ENCODE results near the gene FCN1.

FCN1 gene

GRCh38 chr9:134950386-134951210 is 32.9 kb upstream of the FCN1 start:
- DNase-seq = no peak

- no peak for DNase-seq
Observed at GRCh38 chr9:134949681-134950385, 32.1 kb upstream of the FCN1 start.

GRCh38 chr9:134948149-134948548 is 30.4 kb upstream of the FCN1 start:
- no peak for DNase-seq

- no peak for DNase-seq
Observed at GRCh38 chr9:134947265-134947955, 29.7 kb upstream of the FCN1 start.

GRCh38 chr9:134946663-134947062 is 29.0 kb upstream of the FCN1 start:
- no peak for DNase-seq

GRCh38 chr9:134945509-134946275 is 28.0 kb upstream of the FCN1 start:
- no peak for DNase-seq

- no peak for DNase-seq
Observed at GRCh38 chr9:134944916-134945315, 27.2 kb upstream of the FCN1 start.

- no peak for DNase-seq
Observed at GRCh38 chr9:134944351-134944802, 26.7 kb upstream of the FCN1 start.

- no peak for DNase-seq
Observed at GRCh38 chr9:134943836-134944235, 26.1 kb upstream of the FCN1 start.

GRCh38 chr9:134943411-134943810 is 25.7 kb upstream of the FCN1 start:
- no peak for DNase-seq

- DNase-seq = no peak
Observed at GRCh38 chr9:134942788-134943184, 25.1 kb upstream of the FCN1 start.

GRCh38 chr9:134942011-134942787 is 24.5 kb upstream of the FCN1 start:
- DNase-seq = no peak

- no peak for DNase-seq
Observed at GRCh38 chr9:134940236-134941208, 22.8 kb upstream of the FCN1 start.

- DNase-seq = no peak
Observed at GRCh38 chr9:134939836-134940235, 22.1 kb upstream of the FCN1 start.

GRCh38 chr9:134939080-134939733 is 21.5 kb upstream of the FCN1 start:
- DNase-seq = no peak

- no peak for DNase-seq
Observed at GRCh38 chr9:134938346-134939079, 20.8 kb upstream of the FCN1 start.

- no peak for DNase-seq
Observed at GRCh38 chr9:134937566-134938345, 20.0 kb upstream of the FCN1 start.

GRCh38 chr9:134937164-134937555 is 19.4 kb upstream of the FCN1 start:
- no peak for DNase-seq

Measured in HCEC 1CT (cell line).